ENCODE results near the gene P3R3URF. TPM values are rescaled to one million over a fixed set of nuclear protein-coding genes. Genes with fewer than 3 reads are reported as not detected.

Gene P3R3URF
- polyA plus RNA-seq, 3 donors: not detected

GRCh38 chr1:46137916-46138315, 38.4 kb downstream of the P3R3URF start:
- Histone ChIP-seq H3K4me1 (ENCODE audit: control insufficient read depth in 1 of 2, insufficient read depth in 2 of 2, low read length in 2 of 2) (peaks cover 7 to 8% of the 10 kb centered on the region in 2 donors), H3K27me3 (ENCODE audit: control insufficient read depth in 2 of 2, insufficient read depth in 2 of 2, low read length in 2 of 2) (peaks cover 6 to 20% of the 10 kb centered on the region in 2 donors), H3K4me3 (replicated peaks in 1 of 3; ENCODE audit: low read depth in 2 of 3, low read length in 3 of 3) (no peak overlapping the region), H3K9me3 (replicated peaks in 1 of 2; ENCODE audit: control insufficient read depth in 1 of 2, insufficient read depth in 1 of 2, low read length in 2 of 2) (no peaks in the 10 kb centered on the region), H3K9ac (ENCODE audit: insufficient read depth, low read length, poor library complexity, severe bottlenecking) (no peak overlapping the region), H3K79me2 (ENCODE audit: insufficient read depth, low read length) (no peaks in the 10 kb centered on the region), H3K27ac (ENCODE audit: low read depth in 1 of 2, low read length in 2 of 2) (no peak overlapping the region), H3K36me3 (replicated peaks in 1 of 2; ENCODE audit: control insufficient read depth in 1 of 2, insufficient read depth in 2 of 2, low read length in 2 of 2) (no peaks in the 10 kb centered on the region), H4K20me1 (ENCODE audit: insufficient read depth, low read length) (no peaks in the 10 kb centered on the region), H2AFZ (ENCODE audit: insufficient read depth, low read depth, low read length, poor library complexity, severe bottlenecking) (no peak overlapping the region), H3K4me2 (replicated peaks; ENCODE audit: extremely low read depth, low read length, poor library complexity, severe bottlenecking) (no peak overlapping the region)
- H3K27ac Mint-ChIP-seq: peak overlapping the region in 1 of 7 donors; percentile 38
- no CpG with 5 or more reads among the region's 3 CpGs for WGBS (ENCODE audit: insufficient coverage)
- peaks cover 9% of the 10 kb centered on the region for H3K4me1 Mint-ChIP-seq
- H3K27me3 Mint-ChIP-seq (ENCODE audit: low read depth in 3 of 3): peaks cover 6 to 22% (median 19%) of the 10 kb centered on the region in 3 donors
- H3K4me3 Mint-ChIP-seq: no peak overlapping the region
- H3K36me3 Mint-ChIP-seq: no peaks in the 10 kb centered on the region
- peaks cover 0 to 6% (median 0%) of the 10 kb centered on the region in 7 donors for H3K9me3 Mint-ChIP-seq
- DNase-seq: no peak
- intact Hi-C loops (cut with micrococcal nuclease): no loop called here
- TF ChIP-seq, protein P1, sequence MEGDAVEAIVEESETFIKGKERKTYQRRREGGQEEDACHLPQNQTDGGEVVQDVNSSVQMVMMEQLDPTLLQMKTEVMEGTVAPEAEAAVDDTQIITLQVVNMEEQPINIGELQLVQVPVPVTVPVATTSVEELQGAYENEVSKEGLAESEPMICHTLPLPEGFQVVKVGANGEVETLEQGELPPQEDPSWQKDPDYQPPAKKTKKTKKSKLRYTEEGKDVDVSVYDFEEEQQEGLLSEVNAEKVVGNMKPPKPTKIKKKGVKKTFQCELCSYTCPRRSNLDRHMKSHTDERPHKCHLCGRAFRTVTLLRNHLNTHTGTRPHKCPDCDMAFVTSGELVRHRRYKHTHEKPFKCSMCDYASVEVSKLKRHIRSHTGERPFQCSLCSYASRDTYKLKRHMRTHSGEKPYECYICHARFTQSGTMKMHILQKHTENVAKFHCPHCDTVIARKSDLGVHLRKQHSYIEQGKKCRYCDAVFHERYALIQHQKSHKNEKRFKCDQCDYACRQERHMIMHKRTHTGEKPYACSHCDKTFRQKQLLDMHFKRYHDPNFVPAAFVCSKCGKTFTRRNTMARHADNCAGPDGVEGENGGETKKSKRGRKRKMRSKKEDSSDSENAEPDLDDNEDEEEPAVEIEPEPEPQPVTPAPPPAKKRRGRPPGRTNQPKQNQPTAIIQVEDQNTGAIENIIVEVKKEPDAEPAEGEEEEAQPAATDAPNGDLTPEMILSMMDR (IDR thresholded peaks at IDR 0.05): no peak

DNA sequence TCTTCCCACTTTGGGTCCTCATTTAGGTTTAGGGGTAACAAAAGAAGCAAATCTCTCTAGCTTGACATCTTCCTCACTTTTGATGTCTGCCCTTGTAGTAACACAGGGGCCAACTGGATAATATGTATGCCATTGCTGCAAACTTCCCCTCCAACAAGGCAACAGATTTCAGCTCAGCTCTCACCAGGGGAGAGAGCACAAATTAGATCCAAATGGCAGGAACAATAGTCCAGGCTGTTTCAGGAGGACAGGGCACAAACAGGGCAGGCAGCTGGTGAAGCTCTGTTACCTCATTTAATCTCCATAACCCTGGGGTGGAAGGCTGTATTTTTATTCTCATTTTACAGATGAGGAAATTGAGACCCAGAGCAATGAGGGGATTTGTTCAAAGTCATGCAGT, 39.6 kb downstream of the P3R3URF start:
- Histone ChIP-seq H3K4me3 (replicated peaks in 1 of 3; ENCODE audit: low read depth in 2 of 3, low read length in 3 of 3) (no peak overlapping the region), H3K79me2 (ENCODE audit: insufficient read depth, low read length) (no peaks in the 10 kb centered on the region), H3K9ac (ENCODE audit: insufficient read depth, low read length, poor library complexity, severe bottlenecking) (no peak overlapping the region), H3K27ac (ENCODE audit: low read depth in 1 of 2, low read length in 2 of 2) (no peak overlapping the region), H3K9me3 (replicated peaks in 1 of 2; ENCODE audit: control insufficient read depth in 1 of 2, insufficient read depth in 1 of 2, low read length in 2 of 2) (no peaks in the 10 kb centered on the region), H3K4me1 (ENCODE audit: control insufficient read depth in 1 of 2, insufficient read depth in 2 of 2, low read length in 2 of 2) (peaks cover 14 to 19% of the 10 kb centered on the region in 2 donors), H2AFZ (ENCODE audit: insufficient read depth, low read depth, low read length, poor library complexity, severe bottlenecking) (no peak overlapping the region), H3K4me2 (replicated peaks; ENCODE audit: extremely low read depth, low read length, poor library complexity, severe bottlenecking) (no peak overlapping the region), H3K27me3 (ENCODE audit: control insufficient read depth in 2 of 2, insufficient read depth in 2 of 2, low read length in 2 of 2) (peaks cover 8 to 26% of the 10 kb centered on the region in 2 donors), H3K36me3 (replicated peaks in 1 of 2; ENCODE audit: control insufficient read depth in 1 of 2, insufficient read depth in 2 of 2, low read length in 2 of 2) (no peaks in the 10 kb centered on the region), H4K20me1 (ENCODE audit: insufficient read depth, low read length) (no peaks in the 10 kb centered on the region)
- Mint-ChIP-seq H3K4me1 (peaks cover 19% of the 10 kb centered on the region), H3K27me3 (ENCODE audit: low read depth in 3 of 3) (peaks cover 13 to 30% (median 29%) of the 10 kb centered on the region in 3 donors), H3K4me3 (no peak overlapping the region), H3K27ac (no peak overlapping the region), H3K9me3 (peaks cover 0 to 15% (median 2%) of the 10 kb centered on the region in 7 donors), H3K36me3 (no peaks in the 10 kb centered on the region)
- TF ChIP-seq, protein P1 (IDR thresholded peaks at IDR 0.05): no peak
- intact Hi-C loops (cut with micrococcal nuclease): no loop called here
- DNase-seq: no peak
